GM21717 (cell line): ENCODE results near the gene SCN8A.
"Not testable (repeated sequence)": the region's sequence is repeated elsewhere in the genome, so short reads cannot be mapped to it uniquely, and the experiment has no call there.

Experiments
- ATAC-seq: cut with Tn5 transposase; IDR thresholded peaks from one replicate; pipeline ENCODE4 v1.9.1; 2021; ENCODE audit warnings: mild to moderate bottlenecking, moderate library complexity; ENCODE audit not compliant: unreplicated experiment

Gene SCN8A

DNA sequence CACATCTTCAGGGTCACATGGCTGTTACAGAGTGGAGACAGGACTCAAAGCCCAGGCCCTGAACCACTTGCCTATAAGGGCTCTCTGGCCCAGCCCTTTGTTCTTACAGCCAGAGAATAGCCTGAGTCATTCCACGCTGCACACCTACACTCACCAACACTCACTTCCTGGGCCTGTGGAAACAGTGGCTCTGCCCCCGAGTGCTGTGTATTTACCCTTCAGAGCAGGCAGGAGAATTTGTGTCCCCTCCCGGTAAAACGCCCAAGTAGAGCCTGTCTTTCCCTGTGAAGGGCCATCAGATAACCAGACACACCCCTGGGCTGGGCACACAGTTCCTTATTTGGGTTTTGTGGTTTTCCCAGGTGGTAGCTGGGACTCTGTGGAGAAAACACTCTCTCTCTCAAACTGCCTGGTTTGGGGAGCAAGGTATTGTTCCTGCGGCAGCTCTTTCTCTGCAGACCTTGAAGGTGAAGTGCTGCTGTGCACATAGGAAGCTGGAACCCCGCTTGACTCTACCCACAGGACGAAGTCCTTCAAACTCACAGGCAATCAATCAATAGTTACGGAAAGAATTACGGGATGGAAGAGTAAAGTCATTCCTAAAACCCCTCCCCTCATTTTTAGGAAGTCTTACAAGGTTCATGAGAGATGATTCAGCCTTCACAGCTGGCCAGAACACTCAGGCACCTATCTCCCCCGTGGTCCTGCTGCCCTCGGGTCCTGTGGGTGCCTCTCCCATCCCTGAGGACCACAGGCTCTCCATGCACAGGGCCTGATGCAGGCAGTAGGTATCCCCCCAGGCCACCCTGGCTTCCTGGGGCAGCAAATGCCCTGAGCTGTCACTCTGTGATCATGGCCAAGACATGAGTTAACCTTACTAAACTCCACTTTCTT is 237.1 kb downstream of the SCN8A start:
- ATAC-seq: no peak

DNA sequence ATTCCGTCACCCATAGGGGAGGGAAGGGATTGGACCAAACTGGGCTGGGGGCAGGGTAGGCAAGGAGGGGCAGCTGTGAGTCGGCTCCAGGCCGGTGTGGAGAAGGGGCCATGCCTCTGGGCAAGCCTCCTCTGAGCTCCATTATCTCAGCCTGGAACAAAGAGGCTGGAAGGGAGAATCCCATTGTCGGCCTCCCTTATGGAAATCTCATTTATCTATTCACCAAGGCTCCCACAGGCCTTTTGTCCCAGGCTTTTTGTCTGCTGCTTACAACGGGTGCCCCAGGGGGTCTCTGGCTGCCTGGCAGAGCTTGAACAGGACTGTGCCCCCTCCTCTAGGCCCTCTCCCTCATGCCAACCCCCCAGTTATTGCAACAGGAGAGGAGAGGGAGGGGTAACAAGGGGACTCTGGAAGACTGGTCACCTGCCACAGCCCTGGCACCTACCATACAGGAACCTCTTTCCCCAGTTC is 238.0 kb downstream of the SCN8A start:
- ATAC-seq: no peak

DNA sequence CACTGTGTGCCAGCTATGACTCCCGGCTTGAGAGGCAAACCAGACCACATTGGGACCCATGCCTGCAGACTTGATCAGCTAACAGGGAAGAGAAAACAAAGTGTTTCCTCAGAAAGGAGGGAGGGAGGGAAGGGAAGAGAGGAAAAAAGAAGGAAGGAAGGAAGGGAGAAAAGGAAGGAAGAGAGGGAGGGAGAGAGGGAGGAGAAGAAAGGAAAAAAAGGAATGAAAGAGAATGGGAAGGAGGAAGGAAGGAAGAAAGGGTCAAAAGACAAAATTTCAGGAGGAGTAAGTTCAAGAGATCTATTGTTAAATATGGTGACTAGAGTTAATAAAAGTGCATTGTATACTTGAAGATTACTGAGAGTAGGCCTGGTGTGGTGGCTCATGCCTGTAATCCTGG is 238.6 kb downstream of the SCN8A start:
- no peak for ATAC-seq

DNA sequence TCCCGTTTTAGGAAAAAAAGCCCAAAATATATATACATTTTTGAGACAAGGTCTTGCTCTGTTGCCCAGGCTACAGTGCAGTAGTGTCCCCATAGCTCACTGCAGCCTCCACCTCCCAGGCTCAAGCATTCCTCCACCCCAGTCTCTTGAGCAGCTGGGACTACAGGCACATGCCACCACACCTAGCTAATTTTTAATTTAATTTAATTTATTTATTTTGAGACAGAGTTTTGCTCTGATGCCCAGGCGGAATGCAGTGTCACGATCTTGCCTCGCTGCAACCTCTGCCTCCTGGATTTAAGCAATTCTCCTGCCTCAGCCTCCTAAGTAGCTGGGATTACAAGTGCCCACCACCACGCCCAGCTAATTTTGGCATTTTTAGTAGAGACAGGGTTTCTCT is 240.8 kb downstream of the SCN8A start:
- ATAC-seq: not testable (repeated sequence)

DNA sequence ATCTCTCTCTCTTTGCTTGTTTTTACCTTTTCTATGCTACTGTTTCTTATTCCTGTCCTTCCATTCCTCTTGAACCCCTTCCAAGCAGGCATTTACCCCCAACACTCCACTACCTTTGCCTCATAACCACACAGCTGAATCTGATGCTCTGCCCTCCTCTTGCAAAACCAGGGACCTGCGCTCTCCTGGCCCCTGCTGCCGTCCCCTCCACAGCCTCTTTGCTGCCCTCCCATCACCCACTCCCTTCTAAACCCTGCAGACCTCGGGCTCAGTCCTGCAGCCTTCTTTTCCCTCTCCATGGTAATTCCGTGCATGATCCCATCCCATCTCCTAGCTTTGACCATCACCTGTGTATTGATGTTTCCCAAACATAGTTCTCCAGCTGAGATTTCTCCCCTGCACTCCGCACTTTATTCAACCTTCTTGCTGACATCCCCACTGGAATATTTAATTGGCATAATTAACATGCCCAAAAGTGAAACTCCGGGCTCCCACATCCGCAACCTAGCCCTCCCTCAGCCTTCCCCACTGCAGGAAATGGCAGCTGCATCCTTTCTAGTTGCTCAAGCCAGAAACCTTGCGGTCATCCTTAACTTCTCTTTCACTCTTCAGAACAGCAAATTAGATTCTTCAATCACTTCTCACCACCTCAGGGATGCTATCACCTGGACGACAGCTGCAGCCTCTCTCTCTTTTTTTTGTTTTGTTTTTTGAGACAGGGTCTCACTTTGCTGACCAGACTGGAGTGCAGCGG is 241.5 kb downstream of the SCN8A start:
- ATAC-seq: no peak

DNA sequence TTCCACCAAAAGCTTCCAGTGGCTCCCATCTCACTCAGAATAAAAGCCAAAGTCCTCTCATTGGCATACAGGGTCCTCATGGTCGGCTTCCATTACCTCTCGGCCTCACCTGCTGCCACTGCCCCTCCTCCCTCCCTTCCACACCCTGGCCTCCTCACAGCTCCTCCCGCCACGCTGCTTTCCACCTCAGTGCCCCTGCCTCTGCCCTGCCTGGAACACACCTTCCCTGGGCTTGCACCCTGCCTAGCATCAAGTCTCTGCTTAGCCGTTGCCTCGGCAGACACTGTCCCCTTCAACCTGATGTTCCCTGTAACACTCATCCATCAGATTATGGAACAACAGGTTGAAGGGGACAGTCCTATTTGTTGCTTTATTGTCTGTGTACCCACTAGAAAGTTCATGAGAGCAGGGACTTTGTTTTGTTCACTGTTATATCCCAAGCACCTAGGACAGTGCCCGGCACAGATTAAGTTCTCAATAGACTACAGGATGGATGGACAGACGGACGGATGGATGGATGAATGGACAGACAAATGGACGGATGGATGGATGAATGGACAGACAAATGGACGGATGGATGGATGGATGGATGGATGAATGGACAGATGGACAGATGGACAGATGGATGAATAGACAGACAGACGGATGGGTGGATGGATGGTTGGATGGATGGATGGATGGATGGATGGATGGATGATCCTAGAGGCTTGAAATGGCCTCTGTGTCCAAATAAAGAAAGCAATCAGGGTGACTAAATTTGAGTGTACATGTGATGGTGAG is 242.6 kb downstream of the SCN8A start:
- ATAC-seq: no peak

DNA sequence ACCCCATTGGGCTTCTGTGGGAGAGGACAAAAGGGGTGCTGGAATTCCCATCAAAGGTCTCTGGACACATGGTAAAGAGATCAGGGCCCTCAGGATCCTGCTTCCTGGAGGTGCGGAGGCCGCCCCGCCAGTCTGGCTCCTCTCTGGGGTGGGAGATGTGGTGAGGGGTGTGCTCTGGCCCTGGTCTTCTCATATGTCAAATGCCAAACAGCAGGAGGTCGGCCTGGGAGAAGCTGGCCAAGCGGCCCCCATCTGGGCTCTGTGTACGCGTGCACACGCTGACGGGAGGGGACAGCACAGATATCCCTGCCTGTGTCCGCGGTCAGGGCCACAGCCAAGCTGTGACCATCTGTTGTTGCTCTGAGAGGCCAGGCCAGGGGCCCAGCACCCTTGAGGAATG is 243.4 kb downstream of the SCN8A start:
- ATAC-seq: no peak

DNA sequence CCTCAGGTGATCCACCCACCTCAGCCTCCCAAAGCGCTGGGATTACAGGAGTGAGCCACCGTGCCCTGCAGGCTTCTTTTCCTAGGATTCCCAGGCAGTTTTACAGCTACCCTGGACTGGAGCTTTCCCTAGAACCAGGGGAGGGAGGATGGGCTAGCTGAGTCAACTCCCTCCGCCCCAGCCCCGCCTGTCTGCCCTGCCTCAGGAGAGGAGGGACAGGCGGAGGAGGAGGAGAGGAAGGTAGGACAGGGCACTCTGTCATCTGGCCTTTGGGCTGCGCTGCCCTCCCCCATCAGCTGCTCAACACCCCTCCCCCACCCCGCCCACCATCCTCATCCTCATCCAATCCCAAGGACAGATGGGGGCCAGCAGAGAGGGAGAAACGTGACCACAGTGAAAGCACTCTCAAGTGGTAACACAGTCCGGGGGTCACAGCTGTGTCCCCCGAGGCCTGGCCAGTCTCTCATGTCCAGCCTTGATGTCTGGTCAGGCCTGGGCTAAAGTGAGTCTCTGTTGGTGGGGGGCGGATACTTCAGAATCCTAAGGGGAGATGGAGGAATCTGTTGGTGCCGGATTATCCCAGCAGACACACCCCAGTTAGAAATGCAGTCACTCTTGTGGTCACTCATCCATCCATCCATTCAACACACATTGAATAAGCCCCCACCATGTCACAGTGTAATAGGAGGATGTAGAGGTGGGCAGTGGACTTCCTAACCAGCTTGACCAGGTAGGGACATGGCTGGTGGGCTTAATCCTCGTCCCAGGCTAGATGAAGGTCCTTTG is 245.2 kb downstream of the SCN8A start:
- ATAC-seq: no peak

DNA sequence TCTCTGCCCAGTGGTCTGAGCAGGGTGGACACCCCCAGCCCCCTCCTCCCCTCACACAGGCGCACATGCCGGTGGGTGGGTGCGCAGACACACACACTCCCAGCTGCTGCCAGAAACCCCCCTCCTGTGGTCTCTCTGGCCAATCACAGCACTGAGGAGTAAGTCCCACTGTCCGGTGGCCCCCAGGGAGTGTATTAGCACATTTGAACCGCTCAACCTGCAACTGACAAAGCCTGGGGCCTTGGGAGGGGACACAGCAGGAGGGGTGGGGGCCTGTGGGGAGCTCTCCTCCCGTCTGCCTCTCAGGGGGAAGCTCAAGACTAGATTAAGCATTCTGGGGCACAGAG is 245.8 kb downstream of the SCN8A start:
- ATAC-seq: no peak

DNA sequence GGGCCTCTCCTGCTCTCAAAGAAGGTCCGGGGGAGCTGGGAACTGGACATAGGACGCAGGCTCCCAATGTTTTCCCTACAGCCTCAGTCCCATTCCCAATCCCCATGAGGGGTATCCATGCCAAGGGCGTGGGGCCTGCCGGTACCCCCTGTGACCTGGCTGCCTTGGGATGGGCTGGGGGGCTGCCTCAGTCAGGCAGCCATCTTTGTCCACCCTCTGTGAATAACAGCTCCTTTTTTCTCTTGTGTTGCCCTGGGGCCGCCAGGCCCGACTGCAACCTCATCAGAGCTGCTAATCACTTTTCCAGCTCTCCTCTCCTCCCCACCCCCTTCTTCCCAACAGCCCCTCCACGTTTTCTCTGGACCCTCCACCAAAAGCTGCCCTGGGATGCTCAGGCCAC is 246.3 kb downstream of the SCN8A start:
- no peak for ATAC-seq

DNA sequence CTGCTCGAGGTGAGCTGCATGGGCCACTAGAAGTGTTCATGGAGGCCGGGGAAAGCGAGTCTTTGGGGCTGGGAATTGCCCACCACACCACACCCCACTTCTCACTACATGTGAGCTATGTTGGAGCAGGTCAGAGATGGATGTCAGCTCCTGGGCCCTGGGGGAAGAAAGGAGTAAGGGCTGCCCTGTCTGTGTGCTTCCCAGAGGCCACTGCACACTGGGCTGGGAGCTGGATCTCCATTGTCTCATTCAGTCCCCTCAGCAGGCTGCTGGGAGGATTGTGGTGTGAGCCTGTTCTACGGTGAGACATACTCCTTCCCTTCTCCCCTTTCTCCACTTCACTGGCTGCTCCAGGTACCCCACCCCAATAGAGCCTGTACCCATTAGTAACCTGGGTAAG is 247.0 kb downstream of the SCN8A start:
- no peak for ATAC-seq

DNA sequence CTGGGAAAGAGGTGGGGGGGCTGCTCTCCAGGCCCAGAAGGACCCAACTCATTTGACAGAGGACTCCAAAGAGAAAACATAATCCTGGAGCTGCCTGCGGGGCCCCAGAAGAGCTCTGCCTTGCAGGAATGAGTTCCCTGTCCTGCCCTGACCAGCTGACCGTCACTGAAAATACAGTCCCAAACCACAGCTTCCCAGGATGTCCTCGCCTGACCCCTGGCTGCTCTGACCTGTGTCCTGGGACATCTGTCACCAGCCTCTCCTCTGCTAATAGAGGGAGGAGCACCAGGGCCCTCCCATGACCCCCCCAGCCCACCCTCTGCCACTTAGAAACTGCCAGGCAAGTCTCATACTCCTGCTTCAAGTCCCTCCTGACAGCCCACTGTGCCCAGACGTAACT is 247.7 kb downstream of the SCN8A start:
- no peak for ATAC-seq

DNA sequence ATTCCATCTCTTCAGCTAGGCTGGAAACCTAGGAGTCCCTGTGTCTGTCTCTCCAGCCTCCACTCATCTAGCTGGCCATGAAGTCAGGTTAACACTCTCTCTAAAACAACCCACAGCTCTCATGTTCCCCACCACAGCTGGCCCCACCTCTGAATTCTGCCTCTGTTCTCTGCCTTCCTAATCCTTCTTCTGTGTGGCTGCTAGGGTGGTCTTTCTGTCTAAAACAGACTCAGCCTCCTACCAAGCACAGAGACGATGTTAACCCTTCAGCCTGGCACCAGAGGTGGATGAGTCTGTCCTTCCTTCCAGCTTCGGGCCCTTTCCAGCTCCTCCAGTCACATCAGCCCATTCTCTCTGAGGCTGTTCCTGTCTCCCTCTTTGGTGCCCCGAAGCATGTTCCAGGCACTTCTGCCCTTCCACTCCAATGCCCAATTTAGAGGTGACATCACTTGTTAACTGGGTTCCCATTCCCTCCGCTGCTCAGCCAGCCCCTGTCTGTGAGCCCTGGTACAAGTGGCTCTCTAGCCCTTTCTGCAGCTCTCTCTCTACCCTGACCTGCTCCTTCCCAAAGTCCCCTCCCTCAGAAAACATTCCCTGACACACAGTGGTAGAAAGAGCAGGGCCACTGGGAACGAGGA is 248.4 kb downstream of the SCN8A start:
- ATAC-seq: no peak

DNA sequence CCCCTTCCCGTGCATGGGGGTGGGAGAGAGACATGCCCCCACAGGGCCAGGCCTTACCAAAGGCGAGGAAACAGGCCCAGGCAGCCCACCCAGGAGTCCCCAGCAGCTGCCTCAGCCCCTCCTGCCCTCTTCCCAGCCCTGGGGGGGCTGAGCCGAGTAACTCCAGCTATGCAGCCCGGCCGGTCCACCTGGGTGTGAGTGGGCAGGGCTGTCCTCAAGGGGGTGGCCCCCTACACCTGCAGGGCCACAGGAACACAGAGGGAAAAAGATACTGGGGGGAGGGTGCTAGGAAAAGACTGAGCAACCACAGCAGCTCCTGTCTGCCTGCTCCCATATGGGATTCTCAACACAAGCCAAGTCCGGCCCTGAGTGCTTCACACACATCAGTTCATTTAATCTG is 249.9 kb downstream of the SCN8A start:
- ATAC-seq: no peak

DNA sequence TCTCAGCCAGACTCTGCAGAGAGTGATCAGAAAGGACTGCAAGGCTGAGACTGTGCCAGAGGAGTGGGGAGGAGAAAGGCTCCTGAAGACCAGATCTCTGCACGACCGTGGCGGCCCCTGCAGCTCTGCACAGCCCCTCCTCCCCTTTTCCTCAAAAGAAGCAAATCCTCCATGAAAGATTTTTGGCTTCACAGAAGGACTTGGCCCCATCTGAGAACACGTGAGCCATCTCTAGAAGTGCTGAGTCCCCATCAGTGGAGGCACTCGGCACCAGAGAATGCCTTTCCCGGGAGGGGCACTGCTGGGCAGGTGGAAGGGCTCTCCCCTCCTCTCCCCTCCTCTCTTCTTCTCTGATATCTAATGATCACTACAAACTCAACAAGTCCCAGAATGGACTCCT is 250.7 kb downstream of the SCN8A start:
- ATAC-seq: no peak

DNA sequence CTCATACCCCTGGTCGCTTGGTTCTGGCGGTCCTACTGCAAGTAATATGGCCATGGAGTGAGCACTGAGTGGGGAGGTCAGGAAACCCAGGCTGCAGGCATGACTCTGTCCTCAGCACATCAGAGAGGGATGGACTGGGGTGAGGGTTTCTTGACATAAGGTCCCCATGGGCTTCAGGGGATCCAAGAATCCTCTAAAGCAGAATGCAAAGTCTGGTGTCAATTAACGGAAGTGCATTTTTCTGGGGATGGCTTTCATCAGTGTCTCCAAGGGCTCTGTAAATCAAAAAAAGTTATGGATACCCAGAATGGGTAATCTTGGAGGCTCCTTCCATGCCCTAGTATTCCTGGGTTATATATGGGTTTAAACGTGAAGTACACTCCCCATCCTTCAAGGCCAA is 253.8 kb downstream of the SCN8A start:
- no peak for ATAC-seq

DNA sequence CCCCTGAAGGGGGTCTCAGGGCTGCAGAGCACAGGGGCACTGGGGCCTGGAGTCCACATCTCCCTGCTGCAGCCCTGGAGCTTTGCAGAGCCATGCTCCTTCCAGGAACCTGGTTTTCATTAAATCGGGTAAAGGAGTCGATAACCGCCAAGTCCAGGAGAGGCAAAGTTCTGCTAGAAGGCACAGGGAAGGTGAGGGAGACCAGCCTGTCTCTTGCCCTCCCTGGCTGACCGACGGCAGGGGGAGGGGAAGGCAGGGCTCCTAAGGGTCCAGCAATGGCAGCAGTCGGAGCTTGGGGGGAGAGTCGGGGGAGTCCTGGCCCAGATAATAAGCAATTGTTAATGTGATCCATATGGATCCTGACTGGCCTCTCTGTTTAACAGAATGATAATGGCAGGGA is 254.4 kb downstream of the SCN8A start:
- ATAC-seq: no peak

DNA sequence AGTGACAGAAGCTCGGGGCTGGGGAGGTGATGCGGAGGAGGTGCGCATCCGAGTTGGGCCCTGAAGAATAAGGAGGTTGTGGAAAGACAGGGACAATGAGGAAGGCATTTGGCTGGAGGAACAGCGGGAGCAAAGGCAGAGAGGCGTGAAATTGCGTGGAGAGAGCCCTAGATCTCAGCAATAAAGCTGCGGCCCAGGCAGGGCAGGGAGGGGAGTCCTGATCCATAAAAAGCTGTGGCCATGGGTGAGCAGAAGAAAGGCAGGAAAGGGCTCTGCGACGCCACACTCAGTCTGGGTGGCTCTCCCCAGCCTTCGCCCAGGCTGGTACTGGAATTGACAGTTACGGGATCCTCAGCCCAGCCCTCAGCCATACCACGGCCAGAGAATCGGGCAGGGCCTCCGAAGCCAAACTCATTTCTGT is 255.2 kb downstream of the SCN8A start:
- ATAC-seq: no peak

DNA sequence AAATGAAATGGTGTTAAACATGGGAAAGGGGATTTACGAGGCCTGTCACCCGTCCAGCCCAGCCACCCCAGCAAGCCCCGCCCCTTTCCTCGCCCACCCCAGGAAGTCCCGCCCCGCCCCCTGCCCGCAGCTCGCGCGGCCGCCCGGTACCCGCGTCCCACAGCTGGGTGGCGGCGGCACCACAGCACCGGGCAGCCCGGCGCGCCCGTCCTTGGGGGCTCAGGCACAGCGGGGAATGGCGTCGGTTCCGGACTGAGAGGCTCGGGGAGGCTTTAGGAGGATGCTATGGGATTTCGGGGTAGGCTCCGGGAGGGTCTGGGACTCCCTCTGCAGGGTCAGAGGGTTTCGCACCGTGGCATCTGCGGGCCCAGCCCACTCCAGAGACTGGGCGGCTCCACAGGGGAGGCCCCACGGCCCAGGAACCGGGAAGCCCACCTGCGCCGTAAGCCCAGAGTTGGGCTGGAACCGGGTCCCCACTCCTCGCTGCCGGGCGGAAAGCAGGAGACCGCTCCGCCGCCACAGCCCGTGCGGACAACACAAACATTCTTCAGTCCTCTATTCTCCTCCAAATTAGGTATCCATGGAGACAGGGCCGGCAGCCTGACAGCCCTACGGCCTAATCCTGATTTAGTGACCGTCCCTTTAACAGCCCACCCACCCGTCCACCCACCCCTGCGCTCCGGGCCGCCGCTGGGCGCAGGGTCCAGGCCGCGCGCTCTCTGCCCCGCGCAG is 256.0 kb downstream of the SCN8A start:
- ATAC-seq: no peak
